ENCODE data around the gene CENPT.

CENPT gene

DNA sequence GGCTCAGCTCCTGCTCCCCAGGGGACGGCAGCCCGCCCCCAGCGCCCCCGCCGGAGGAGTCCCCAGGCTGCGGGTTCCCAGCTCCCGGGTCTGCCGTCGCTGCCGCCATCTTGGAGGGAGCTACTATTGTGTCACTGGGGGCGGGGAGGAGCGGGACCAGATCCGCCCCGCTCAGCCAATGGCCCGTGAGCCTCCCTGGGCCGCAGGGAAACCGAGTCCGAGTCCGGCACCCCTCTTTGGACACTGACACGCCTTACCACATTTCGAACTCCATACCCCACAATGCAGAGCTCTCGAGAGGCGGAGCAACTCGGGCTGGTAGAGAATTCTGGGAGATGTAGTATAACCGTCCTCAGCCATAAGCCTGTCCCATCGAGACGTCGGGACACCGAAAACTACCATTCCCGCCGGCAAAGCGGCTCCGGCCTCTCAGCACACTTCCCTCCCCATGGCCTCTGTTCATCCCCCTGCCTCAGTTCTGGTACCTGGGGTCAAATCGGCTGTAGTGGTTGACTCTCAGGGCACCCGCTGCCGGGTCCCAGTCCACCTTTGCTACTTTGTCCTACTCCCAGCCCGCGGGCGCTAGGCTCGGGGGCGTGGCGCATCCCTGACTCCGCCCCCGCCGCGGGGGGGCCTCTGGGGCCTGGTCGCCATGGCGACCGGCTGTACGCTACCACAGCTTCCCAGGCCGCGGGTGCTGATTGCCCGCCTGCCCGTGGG is 40.9 kb downstream of the CENPT start, which contains the start of the genes RANBP10 and TSNAXIP1:
TSS of gene RANBP10 (minus strand) at position 133 of the 720 bp plus-strand sequence. CDS start at position 109, 24 bp downstream.
TSS of gene TSNAXIP1 (plus strand) at position 462 of the 720 bp plus-strand sequence. CDS start 261 bp downstream, outside the sequence.
- peak; percentile 93 for DNase-seq (ENCODE audit: low read depth)

- DNase-seq (ENCODE audit: low read depth): no peak
Observed at GRCh38 chr16:67805718-67806427, 41.6 kb downstream of the CENPT start.

GRCh38 chr16:67804853-67805542 is 42.5 kb downstream of the CENPT start:
- DNase-seq (ENCODE audit: low read depth): no peak

DNA sequence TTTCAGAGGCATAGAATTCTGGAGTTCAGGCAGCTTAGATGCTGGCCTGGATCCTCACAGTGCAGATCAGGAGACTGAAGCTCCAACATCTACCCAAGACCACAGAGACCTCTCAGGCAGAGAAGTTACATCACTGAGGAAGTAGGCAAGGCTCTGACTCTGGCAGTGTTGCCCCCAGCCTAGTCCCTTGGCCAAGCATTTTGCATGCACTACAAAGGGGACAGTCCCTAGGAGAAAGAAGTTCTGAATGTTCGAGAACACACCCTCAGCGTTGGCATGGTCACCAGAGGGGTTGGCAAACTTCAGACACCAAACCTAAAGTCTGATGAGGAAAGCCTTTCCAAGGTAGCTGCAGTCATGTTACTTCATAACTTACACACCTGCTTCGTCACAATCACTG is 43.6 kb downstream of the CENPT start:
- no peak for DNase-seq (ENCODE audit: low read depth)

GRCh38 chr16:67801883-67802282 is 45.6 kb downstream of the CENPT start:
- no peak for DNase-seq (ENCODE audit: low read depth)

GRCh38 chr16:67801241-67801640 is 46.3 kb downstream of the CENPT start:
- no peak for DNase-seq (ENCODE audit: low read depth)

DNA sequence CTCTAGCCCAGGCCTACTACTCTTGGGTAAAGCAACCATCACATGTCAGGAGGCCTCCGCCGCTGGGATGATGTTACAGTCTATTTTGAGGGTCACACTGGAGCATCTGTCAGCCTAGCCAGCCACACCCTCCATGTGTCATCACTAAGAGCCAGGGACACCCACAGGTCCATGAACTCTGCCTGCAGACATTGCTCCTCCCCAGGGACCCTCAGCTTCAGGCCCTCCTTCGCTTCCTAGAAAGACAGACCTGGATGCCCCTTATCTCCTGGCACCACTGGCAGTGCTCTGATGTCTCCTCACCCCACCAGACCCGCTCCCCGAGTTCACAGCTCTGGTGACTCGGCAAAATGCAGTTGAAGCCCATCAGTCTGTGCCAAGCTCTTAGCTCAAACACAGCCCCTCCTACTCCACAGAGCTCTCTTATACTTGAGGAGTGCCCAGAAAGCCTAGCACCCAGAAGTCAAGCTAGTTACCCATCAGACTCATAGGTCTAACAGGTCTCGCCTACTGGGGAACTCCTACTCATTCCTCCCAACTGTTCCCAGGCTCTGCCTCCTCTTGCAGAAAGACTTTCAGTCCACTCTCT is 47.1 kb downstream of the CENPT start:
- DNase-seq (ENCODE audit: low read depth): no peak

DNA sequence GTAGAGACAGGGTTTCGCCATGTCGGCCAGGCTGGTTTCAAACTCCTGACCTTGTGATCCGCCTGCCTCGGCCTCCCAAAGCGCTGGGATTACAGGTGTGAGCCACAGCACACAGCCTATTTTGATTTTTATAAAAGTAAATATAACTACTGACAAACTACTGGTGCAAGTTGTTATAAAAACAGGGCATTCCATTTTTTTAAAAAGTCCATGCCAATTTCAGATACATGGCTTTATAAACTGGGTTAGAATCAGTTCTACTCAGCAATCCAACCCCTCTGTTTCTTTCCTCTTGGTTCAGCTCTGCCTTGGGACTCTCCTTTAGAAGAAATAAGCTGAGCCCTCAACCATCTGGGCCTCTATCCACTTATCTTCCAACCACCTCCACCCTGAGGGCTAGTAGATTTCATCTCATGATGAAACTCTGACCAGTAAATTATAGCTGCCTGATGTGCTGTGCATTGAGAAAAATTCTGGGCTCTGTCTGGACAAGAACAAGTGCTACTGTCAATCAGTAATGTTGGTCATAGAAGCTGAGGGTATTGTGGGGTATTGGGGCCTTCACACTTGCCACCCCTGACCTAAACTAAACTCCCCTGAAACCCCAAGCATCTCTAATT is 51.3 kb downstream of the CENPT start:
- DNase-seq (ENCODE audit: low read depth): no peak

DNA sequence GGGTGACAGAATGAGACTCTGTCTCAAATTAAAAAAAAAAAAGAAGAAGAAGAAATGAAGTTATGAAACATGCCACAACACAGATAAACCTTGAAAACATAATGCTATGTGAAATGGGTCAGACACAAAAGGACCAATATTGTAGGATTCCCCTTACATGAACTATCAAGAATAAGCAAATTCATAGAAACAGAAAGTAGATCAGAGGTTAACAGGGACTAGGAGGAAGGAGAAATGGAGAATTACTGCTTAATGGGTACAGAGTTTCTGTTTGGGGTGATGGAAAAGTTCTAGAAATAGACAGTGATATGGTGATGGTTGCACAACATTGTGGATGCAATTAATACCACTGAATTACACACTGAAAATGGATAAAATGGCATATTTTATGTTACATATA is 57.4 kb downstream of the CENPT start:
- DNase-seq (ENCODE audit: low read depth): no peak

DNA sequence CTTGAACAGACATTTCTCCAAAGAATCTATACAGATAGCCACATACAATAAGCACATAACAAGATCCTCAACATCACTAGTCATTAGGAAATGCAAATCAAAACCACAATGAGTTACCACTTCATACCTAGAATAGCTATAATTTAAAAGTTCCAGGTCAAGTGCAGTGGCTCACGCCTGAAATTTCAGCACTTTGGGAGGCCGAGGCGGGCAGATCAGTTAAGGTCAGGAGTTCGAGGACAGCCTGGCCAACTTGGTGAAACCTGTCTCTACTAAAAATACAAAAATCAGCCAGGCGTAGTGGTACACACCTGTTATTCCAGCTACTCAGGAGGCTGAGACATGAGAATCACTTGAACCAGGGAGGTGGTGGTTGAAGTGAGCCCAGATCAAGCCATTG is 61.0 kb downstream of the CENPT start:
- no peak for DNase-seq (ENCODE audit: low read depth)

DNA sequence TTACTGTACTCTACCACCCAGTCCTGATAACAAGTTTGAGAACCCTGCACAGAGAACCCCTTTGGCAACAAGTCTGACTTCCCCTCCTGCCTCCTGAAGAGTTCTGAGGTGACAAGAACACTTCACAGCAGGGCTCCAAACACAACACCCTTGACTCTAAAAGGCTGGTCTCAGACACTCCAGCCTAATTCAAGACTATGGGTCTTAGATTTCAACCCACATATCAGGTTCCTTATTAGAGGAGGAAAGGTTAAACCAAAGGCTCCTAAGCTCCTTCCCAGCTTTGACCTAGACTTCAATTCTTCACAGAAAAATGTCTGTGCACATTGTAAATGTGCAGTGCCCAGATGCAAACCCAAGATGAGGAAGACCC is 64.2 kb downstream of the CENPT start:
- DNase-seq (ENCODE audit: low read depth): no peak

DNA sequence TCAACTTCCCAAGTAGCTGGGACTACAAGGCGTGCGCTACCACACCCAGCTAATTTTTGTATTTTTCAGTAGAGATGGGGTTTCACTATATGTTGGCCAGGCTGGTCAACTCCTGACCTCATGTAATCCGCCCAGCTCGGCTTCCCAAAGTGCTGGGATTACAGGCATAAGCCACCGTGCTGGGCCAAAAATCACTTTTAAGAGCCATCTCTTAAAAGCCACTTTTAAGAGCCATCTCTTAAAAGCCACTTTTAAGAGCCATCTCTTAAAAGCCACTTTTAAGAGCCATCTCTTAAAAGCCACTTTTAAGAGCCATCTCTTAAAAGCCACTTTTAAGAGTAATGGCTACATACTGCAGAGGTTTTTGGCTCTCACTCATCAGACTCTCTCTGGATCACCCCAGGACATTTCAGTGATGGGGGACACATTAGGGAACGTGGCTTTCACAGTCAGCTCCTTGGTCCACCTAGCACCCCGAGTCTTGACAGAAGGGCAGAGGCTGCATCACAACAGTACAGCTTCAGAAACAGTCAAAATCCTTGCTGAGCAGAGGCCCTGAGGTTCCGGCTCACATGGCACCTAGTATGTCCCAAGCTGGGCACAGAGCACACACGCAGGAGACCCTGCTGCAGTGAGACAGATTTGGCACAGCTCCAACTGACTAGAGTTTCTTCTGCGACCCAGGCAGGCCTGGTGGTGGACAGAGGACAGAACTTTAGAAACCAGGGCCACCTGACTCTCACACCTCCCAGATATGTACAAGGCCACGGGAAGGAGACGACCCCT is 64.7 kb downstream of the CENPT start:
- DNase-seq (ENCODE audit: low read depth): no peak

- no peak for DNase-seq (ENCODE audit: low read depth)
Observed at GRCh38 chr16:67781565-67781921, 66.0 kb downstream of the CENPT start.

GRCh38 chr16:67780847-67781564 is 66.5 kb downstream of the CENPT start:
- no peak for DNase-seq (ENCODE audit: low read depth)

GRCh38 chr16:67779256-67780014 is 68.1 kb downstream of the CENPT start:
- DNase-seq (ENCODE audit: low read depth): no peak
